GM21528 (cell line): ENCODE measurements around the gene KRT78.

Experiments used
- ATAC-seq: cut with Tn5 transposase; IDR thresholded peaks from one replicate; pipeline ENCODE4 v1.9.1; 2021; ENCODE audit warnings: mild to moderate bottlenecking, moderate library complexity; ENCODE audit not compliant: unreplicated experiment, low FRiP score

KRT78 gene

DNA sequence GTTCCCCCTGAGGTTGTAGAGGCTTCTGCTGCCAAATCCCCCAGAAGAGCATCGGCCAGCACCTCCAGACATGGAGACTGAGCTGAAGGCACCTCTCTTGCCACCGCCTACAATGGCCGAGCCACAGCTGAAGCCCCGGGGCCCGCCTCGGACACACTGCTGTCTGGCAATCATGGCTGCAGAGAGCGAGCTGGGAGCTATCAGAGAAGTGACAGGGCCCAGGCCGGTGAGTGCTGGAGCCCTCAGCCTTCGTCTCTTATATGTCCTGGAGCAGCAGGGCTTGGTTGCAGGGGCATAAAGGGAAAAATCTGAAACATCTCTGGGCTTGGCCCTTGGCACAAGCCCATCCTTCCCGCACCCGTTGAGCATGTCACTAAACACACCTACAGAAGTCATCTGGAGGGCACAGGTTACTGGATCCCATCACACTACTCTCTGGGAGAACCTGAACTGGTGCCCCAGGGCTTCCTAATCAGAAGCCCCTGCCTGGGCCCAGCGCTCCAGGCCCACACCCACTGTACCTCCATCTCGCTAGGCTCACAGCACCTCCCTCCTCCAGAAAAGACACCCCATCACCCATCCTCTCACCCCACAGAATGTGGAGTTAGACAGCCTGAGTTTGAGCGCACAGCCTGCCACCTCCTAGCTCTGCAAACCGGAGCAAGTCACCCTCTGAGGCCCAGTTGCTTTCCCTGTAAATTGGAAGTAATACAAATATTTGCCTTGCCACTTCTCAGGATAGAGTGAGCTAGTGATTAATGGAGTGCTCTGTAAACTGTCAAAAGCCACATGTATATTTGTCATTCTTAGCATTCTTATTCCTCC is 34.7 kb downstream of the KRT78 start, which contains the start of gene KRT4:
Gene KRT4, minus strand, starts transcription at position 232 of the 825 bp plus-strand sequence. Its CDS starts 58 bp downstream, at position 174.
- no peak for ATAC-seq

DNA sequence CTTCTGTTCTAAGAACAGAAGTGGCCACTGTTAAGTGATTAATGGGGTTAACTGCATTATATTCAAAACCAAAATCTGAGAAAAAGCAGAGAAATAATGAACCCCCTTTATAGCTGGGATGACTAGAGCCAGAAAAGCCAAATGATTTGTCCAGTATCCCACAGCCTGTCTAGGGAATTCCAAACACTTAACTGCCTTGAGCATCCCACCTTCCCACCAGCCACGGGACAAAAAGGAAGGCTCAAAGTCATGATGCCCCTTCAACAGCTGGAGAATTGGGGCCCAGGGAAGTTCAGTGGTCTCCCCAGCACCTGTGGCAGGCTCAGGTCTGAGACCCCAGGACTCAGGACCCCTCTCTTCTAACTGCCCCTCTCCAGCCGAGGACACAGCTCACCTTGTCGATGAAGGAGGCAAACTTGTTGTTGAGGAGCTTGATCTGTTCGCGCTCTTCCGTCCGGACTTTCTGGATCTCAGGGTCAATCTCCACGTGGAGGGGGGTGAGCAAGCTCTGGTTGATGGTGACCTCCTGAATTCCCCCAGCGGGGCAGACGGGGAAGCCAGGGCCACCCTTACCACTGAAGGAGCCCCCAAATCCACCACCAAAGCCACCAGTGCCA is 35.5 kb downstream of the KRT78 start:
- ATAC-seq, result no peak

DNA sequence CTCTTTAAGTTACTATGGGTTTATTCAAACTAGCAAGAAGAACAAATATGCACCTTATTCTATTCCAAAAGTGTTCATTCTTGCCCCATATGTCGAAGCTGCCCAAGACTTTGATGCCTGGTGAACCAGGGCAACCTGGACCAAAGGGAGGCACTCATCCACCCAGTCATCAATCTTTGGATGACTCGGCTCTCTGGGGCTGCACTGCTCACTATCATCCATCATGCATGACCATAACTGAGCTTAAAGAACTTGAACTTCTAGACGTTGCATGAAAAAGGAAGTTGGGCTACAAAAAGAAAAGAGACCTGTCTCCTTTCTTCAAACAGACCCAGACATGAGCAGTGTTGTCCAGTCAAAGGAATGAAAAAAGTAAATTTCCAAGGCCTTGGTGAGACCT is 36.0 kb downstream of the KRT78 start:
- no peak for ATAC-seq

DNA sequence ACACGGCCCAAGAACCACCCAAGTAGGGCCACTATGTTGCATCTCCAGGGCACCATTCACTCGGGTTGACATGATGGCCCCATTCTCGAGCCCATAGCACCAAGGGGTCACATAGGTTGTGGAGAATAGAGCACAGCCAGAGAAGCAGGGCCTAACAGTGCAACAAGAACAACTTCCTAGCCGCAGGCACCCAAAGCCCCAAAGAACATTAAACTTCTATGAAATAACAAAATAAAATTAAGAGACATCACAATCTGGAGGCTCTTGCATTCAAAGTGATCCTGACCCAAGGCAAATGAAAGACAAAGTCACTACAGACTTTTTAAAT is 36.8 kb downstream of the KRT78 start:
- ATAC-seq, result no peak

DNA sequence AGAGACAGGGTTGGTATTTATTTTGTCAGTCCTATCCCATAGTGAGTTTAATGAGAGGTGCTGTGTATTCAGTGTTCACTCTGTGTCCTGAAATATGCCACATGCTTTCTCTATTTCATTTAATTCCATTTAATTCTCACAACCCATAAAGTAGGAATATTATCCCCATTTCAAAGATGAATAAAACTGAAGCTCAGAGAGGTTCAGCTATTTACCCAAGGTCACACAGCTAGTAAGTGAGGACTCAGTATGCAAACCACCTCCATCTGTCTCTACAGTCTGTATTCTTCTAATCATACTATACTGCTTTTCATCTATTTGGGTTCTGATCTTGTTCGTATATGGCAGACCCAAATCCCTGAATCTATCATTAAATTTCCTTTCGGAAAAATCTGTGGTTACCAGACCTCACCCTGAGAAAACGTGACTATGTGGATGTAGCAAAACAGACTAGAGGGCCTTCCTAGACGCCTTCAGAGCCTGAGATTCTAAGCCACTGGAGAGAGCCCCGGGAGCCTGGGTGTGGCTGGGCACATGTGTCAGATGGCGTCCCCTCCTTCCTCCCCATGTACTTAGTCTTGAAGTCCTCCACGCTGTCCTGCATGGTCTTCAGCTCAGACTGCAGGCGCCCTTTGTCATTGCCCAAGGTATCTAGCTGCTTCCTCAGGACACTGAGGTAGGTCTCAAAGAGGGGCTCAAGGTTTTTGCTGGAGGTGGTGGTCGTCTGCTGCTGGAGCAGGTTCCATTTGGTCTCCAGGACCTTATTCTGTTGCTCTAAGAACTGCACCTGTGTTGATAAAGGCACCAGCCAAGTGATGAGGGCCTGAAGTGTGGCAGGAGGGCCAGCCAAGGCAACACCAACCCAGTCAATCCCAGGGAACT is 37.4 kb downstream of the KRT78 start:
- ATAC-seq, result no peak

DNA sequence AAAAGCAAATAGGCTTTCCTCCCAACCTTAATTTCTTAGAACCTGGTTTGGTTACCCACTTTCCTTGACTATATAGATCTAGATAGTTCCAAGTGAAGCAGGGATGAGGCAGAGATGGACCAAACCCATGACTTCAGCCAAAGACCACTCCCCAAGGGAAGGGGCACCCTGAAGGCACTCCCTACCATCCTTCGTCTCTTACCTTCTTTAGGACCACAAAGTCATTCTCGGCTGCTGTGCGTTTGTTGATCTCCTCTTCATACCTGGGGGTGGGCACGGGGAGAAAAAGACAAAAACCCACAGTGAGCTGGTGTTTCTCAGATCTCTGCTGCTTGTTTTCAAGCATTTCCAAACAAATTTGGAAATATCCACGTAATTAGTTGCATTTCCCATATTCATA is 38.2 kb downstream of the KRT78 start:
- ATAC-seq, result no peak

DNA sequence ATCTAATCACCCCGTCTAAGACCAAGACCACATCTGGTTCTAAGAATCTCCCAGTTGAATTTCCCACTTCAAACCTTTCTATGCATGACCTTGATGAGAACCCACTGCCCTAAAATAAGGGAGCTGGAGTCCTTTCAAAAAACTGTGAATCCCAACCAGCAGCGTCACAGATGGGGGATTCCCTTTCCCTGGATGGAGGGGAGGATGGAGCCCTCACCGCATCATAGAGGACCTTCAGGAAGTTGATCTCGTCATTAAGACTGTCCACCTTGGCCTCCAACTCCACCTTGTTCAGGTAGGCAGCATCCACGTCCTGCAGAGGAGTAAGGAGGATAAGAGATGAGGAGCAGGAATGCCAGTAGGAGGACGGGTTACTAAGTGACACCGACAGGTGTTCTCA is 39.6 kb downstream of the KRT78 start:
- ATAC-seq, result no peak

DNA sequence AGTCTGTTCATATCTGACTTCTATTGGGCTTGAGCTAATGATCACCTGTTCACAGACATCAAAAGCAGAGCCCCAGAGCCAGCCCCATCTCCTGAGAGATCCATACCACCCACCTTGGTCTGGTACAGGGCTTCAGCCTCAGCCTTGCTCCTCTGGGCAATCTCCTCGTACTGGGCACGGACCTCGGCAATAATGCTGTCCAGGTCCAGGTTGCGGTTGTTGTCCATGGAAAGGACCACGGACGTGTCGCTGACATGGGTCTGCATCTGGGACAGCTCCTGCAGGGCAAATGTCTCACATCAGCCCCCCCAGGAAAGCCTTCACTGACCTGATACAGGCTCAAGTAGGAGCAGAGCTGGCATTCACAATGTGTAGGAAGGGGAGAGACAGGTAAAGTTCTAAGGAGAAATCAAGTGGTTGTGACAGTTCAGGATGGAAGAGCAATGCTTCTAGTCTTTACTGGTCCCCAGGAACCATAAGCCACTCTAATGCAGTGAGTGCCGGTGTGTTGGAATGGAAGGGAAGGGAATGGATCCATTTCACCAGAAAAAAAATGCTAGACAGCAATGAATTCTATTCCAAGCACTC is 40.1 kb downstream of the KRT78 start:
- no peak for ATAC-seq

DNA sequence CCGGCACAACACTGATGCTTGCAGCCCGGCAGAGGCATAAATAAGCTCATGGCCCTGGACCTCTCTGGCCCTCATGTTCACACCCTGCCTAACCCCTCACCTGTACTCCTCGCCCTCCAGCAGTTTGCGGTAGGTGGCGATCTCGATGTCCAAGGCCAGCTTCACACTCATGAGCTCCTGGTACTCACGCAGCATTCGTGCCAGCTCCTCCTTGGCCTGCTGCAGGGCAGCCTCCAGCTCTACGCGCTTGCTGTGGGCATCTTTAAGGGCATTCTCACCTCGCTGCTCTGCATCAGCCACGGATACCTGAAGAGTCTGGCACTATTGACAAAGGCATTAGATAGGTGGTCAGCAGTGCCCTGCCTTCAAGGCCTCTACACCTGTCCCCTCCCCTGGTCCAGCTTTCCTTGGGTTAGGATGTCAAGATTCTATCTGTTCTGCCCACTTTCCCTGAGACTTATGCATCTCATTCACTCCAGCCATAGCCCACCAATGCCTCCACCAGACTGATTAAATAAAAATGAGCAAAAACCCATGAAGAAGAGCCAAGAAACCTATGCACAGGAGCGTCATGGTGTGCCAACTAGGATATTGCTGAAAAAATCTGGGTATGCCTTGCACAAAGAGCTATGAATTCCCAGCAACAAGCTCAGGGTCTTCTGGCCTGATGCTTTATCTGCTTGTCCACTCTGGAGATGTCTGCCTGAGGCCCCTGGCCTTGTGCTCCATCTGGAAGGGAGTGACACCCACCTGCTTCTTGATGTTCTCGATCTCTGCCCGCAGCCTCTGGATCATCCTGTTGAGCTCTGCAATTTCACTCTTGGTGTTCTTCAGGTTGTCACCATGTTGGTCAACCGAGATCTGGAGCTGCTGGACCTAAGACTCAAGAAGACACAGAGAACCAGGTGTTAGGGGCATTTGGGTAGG is 41.0 kb downstream of the KRT78 start:
- ATAC-seq, result no peak

DNA sequence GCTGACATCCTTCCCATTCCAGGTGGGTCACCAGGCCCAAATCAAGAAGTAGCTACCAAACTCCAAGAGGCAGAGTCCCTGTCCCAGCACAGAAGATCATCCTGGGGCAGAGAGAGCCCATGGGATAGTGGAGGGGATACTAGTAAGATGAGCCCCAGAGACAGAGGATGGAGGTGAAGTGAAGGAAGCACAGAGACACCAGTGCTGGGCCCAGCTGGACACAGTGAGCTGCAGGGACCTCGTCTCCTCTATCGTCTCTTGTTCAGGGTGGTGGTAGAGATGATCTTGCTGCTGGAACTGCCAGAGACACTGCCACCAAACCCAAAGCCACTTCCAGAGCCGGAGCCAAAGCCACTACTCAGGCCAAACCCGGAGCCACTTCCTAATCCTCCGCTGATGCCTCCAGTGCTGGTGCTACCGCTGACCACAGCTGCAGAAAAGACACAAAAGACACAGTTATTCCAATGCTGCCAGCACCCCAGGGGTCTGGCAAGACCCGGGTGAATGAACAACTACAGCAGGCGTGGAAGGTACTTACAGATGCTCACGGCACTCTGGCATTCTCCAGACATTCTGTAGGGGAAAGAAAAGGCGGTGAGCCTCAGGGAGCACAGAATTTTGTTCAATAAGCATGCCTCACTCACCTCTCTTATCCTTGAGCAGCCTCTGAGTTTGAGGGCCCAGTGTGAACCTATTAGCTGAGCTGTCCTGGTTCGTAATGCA is 41.8 kb downstream of the KRT78 start:
- ATAC-seq, result no peak

DNA sequence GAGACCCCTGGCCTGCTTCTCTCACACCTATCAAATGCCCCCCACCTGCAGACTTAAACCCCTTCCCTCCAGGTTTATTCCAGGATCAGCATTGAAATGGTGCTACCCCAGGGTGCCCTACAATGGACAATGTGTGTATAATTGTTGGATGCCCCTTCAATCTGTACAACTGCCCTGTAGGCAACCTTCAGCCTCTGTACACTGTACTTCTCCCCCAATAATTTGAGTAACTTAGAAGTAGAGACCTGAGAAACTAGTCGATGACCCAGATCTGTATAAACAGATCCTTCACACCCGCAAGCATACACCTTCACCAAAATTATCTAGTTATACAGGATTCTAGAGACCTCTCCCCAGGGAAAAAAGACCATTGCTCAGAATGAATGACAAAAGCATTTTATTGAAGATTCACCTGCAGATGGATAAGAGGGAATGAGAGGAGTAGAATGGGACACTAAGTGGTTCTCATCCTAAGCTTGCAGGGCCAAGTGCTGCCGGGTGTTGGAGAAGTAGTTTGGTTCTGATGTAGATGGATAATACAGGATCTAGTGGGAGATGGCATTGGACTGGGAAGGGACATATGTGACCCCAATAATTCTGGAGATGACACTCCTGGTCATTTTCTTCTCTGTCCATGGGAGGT is 42.5 kb downstream of the KRT78 start:
- ATAC-seq, result no peak

DNA sequence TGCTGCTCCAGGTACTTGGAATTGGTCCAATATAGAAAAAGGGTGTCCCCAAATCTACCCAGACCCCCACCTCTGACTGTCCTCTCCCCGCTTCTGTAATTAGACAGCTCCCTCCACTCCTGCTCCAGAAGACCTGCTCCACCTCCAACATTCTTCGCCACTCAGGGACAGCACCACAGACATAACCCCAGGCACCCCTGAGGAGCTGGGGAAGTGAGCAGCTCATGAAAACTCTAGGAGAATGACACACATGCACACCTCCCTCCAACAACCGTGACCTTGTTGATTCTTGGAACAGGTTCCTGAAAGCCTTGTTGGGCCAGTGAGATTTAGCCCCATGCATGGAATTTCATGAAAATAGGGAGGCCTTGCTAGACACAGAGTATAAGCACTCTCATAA is 43.1 kb downstream of the KRT78 start:
- no peak for ATAC-seq

DNA sequence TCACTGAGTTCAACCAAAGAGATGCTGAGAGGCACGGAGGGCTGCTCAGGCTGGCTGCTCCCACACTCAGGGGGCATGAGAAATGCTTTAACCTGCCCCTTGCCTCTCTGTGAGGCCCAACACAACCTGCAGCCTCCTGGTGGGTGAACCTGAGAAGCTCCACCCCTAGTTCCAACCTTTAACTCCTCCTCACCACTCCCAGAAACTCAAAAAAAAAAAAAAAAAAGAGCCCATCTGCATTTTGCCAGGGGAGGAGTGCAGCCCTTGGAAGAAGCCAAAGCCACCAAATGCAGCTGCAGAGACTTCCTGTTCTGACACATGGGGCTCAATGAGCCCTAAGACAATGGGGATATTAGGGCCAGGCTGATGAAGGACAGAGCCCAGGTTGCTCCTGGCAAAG is 43.8 kb downstream of the KRT78 start:
- no peak for ATAC-seq

DNA sequence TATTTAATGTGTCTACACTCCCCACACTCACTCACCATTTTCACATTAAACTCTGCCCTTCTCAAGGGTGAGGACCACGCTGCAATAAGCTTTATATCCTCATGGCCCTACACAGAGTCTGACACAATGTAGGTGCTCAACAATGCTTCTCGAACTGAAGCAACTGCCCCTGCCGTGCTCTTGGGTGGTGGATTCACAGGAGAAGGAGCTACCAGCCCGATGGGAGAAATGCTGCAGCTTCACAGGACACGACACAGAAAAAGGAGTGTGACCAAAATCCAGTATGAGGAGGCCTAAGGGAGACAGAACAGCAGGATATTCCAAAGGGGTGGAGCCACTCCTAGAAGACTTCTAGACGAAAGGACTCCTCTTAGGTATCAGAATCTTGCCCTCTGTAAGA is 46.4 kb downstream of the KRT78 start:
- no peak for ATAC-seq

DNA sequence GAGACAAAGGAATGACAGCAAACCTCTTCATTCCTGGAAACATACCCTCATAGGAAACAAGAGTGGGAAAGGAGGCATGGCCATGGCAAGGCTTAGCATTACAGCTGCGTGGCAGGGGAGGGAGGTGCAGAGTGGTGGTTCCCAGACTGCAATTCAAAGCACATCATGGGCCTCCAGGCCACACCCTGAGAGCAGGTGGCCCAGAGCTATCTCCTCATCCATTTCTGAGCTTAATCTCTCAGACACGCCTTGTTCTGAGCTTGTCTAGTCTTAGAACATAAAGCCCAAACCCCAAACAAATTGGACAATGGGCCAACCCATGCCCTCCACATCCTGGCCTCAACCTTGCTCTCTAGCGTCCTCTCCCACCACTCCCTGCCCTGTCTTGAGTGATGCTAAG is 47.0 kb downstream of the KRT78 start:
- ATAC-seq, result no peak

DNA sequence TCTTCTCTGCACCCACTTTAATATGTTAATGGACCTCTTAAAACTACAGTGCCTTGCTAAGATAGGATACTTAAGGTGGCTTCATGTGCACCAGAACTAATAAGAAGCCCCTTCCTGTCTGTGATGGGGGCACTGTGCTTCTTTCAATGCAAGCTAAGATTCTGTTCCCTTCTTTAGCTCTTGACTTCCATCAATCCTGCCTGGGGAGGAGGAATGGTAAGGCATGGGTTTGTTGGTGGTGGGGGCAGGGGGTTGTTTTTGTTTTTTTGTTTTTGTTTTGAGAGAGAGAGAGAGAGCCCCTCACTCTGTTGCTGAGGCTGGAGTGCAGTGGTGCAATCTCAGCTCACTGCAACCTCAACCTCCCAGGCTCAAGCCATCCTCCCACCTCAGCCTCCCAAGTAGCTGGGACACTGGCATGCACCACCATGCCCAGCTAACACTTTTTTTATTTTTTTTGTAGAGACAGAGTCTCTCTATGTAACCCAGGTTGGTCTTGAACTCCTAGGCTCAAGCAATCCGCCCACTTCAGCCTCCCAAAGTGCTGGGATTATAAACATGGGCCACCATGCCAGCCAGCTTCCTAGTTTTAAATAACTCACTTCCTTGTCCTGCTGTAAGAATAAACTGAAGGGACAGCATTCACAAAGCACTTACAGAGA is 48.4 kb downstream of the KRT78 start:
- ATAC-seq, result no peak

DNA sequence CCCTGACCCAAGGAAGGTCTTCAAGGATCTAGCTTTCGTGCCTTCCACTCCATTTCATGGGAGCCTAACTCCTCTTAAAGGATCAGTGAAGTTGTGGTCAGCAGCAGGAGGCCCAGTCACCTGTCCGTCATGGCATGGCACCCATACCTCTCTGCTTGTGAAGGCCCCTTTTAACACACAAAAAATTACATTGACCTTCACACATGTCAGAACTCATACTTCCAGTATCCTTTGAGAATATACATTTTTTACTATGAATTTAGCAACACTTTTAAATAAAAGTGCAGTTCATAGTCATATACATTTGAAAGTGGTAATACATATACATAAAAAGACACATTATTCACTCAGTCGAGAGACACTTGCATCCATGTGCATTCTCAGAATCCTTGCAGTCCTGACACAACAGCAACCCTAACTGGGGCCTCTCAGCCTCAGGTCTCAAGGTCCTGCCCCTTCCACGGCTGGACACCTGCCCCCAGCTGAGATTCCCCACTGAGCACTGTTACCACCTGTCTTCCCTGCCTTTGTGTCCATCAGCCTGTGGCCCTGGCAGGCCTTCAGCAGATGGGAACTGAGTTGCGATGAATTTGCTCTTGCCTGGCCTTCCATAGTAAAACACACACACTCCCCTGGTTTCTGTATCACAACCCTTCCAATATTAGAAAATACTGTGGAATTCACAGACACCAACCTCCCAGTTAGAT is 49.1 kb downstream of the KRT78 start:
- ATAC-seq, result no peak
